Pancreas (tissue), 10 donors: ENCODE data around the gene BRME1. TPM values are rescaled to one million over a fixed set of nuclear protein-coding genes. Genes with fewer than 3 reads are reported as not detected.
A peak's percentile ranks its signal among the peaks of the same experiment; 100 is the strongest.
"Not testable (repeated sequence)": the region's sequence is repeated elsewhere in the genome, so short reads cannot be mapped to it uniquely, and the experiment has no call there.

Experiments used
- ATAC-seq, 4 donors: fragments of 200-7000 bp; cut with Tn5 transposase; one replicate each; pipeline versions ENCODE4 v1.8.0 to v1.9.1; 2020; ENCODE audit warnings: mild to moderate bottlenecking in 4 of 4, moderate library complexity in 4 of 4
- DNase-seq, 6 donors: peaks; one replicate each; pipeline ENCODE4 v3.0.0-alpha.2; 2020
- FAIRE-seq: peaks from 2 replicates; lab custom pipeline; 2012; peaks lifted over from hg19 to GRCh38; lab: Jason Lieb, UNC
- H3K27ac ChIP-seq, 4 donors: fragments of 200-600 bp; sonication (generic); 1 replicate in 3 of 4; 2 replicates in 1 of 4; pipeline versions ENCODE4 v1.5.0 to v1.8.0; 2020
- H3K27me3 ChIP-seq, 4 donors: fragments of 200-600 bp; one replicate each; pipeline ENCODE4 v1.8.0; 2021
- H3K36me3 ChIP-seq, 3 donors: fragments of 200-600 bp; sonication (generic) in 1 of 3; one replicate each; pipeline versions ENCODE4 v1.5.0 to v1.8.0; 2020 to 2021
- H3K4me1 ChIP-seq, 3 donors: fragments of 200-600 bp; one replicate each; pipeline ENCODE4 v1.8.0; 2021
- H3K4me3 ChIP-seq, 4 donors: fragments of 200-600 bp; sonication (generic) in 2 of 4; one replicate each; pipeline versions ENCODE4 v1.5.0 to v1.8.0; 2020 to 2021
- H3K9me3 ChIP-seq, 4 donors: fragments of 200-600 bp; one replicate each; pipeline ENCODE4 v1.8.0; 2021
- CTCF ChIP-seq, 4 donors: fragments of 200-600 bp; sonication (generic) in 3 of 4; IDR thresholded peaks; one replicate each; pipeline versions ENCODE4 v1.5.0 to v1.8.0; 2021; ENCODE audit warnings: antibody characterized with exemption in 4 of 4
- WGBS, 2 donors: extraction: QIAGEN DNeasy Blood & Tissue Kit; methylation state at CpG; one replicate each; pipeline ENCODE4 v1.1.7; 2013; 5-methylcytosine and 5-hydroxymethylcytosine counted together
- intact Hi-C, 3 donors: fragments of 100-400 bp; cut with DNase I; formaldehyde crosslinking; loops; one replicate each; pipeline versions ENCODE4 v1.11.1 to v1.14.2; 2022
- polyA plus RNA-seq, 2 donors: library from polyadenylated mRNA; stranded (reverse); fragments of 200-250 nt; gene quantifications; one replicate each; pipeline ENCODE4 v1.2.3, GENCODE V29; 2013
- total RNA-seq, 6 donors: library from RNA; stranded (reverse); fragmentation: NEBNext Ultra II Directional in 4 of 6; extraction: Animal tissue kit (Norgen Biotek cat#: 25700) in 4 of 6; gene quantifications; one replicate each; pipeline versions ENCODE4 v1.2.1 to v1.2.4, GENCODE V29; 2021 to 2023
- donor health status: healthy with polysubstance abuse.
- donor health status: DM: no; HTN: no; CAD: no; lungs with moderate emphysema.
- donor health status: DM: no; HTN: no; CAD: no.
- donor health status: control.
- donor health status: control.
- donor health status: Bipolar disorder and iron deficiency.
- donor health status: DM: yes; HTN: yes; CAD: no.
- donor health status: DM: no; HTN: no; CAD: no.
- donor health status: DM: no; HTN: no; CAD: no.
- donor health status: DM: yes; HTN: yes; CAD: no.

Gene BRME1
- total and polyA plus RNA-seq, 8 donors = 2.6 to 15.3 (median 4.3) TPM

- no peak for FAIRE-seq
- H3K4me3 ChIP-seq = no peak overlapping the region
- intact Hi-C loops = no loop called here
- no peaks in the 10 kb centered on the region for H3K9me3 ChIP-seq
- no peak overlapping the region for H3K27ac ChIP-seq
- 89 to 92% methylated on average over 12 of the region's 12 CpGs for WGBS, 2 donors
- TF ChIP-seq CTCF (IDR thresholded peaks at IDR 0.05) = no peak
- no peak for ATAC-seq
- H3K4me1 ChIP-seq = no peaks in the 10 kb centered on the region
- no peaks in the 10 kb centered on the region for H3K27me3 ChIP-seq
- peaks cover 0 to 12% (median 0%) of the 10 kb centered on the region in 3 donors for H3K36me3 ChIP-seq
- peak in 1 of 6 donors; percentile 65 for DNase-seq
Observed at GRCh38 chr19:13929340-13929739, 23.4 kb upstream of the BRME1 start.

- Histone ChIP-seq H3K27me3 (no peaks in the 10 kb centered on the region), H3K36me3 (peaks cover 0 to 34% (median 11%) of the 10 kb centered on the region in 3 donors), H3K9me3 (no peaks in the 10 kb centered on the region), H3K4me1 (no peaks in the 10 kb centered on the region), H3K4me3 (no peak overlapping the region), H3K27ac (no peak overlapping the region)
- intact Hi-C loops = no loop called here
- FAIRE-seq (no peak), DNase-seq (no peak), ATAC-seq (no peak)
- TF ChIP-seq CTCF (IDR thresholded peaks at IDR 0.05) = no peak
- whole genome bisulfite sequencing, 2 donors = 90 to 95% methylated on average over 8 of the region's 8 CpGs
Observed at GRCh38 chr19:13926715-13927114, 20.8 kb upstream of the BRME1 start.

- DNase-seq (no peak), ATAC-seq (no peak), FAIRE-seq (no peak)
- intact Hi-C loops = no loop called here
- no peaks in the 10 kb centered on the region for H3K27me3 ChIP-seq
- WGBS, 2 donors = 83 to 86% methylated on average over 4 of the region's 4 CpGs
- no peaks in the 10 kb centered on the region for H3K9me3 ChIP-seq
- TF ChIP-seq CTCF (IDR thresholded peaks at IDR 0.05) = no peak
- no peak overlapping the region for H3K27ac ChIP-seq
- no peak overlapping the region for H3K4me3 ChIP-seq
- no peaks in the 10 kb centered on the region for H3K4me1 ChIP-seq
- H3K36me3 ChIP-seq = peaks cover 0 to 41% (median 18%) of the 10 kb centered on the region in 3 donors
Observed at GRCh38 chr19:13926010-13926409, 20.1 kb upstream of the BRME1 start.

GRCh38 chr19:13923194-13923987, 17.5 kb upstream of the BRME1 start:
- no peak for TF ChIP-seq CTCF (IDR thresholded peaks at IDR 0.05)
- H3K27ac ChIP-seq = no peak overlapping the region
- no peak for FAIRE-seq
- H3K9me3 ChIP-seq = no peaks in the 10 kb centered on the region
- intact Hi-C loops = no loop called here
- no peaks in the 10 kb centered on the region for H3K27me3 ChIP-seq
- H3K4me1 ChIP-seq = no peaks in the 10 kb centered on the region
- no peak overlapping the region for H3K4me3 ChIP-seq
- H3K36me3 ChIP-seq = peaks cover 0 to 66% (median 30%) of the 10 kb centered on the region in 3 donors
- no peak for ATAC-seq
- WGBS, 2 donors = 93 to 96% methylated on average over 28 of the region's 28 CpGs
- DNase-seq = peak in 1 of 6 donors; percentile 68

- H3K27me3 ChIP-seq, intact Hi-C loops, FAIRE-seq, H3K27ac ChIP-seq, DNase-seq, ATAC-seq, H3K4me1 ChIP-seq, H3K4me3 ChIP-seq, H3K9me3 ChIP-seq: not testable (repeated sequence)
- peaks cover 0 to 67% (median 30%) of the 10 kb centered on the region in 3 donors for H3K36me3 ChIP-seq
- 94 to 96% methylated on average over 6 of the region's 6 CpGs for WGBS, 2 donors
Observed at GRCh38 chr19:13922118-13922517, 16.2 kb upstream of the BRME1 start.
